Rectal smooth muscle tissue (tissue), 1 donor: ENCODE data around the gene TOB1.
A peak's percentile ranks its signal among the peaks of the same experiment; 100 is the strongest.
"Not testable (repeated sequence)": the region's sequence is repeated elsewhere in the genome, so short reads cannot be mapped to it uniquely, and the experiment has no call there.

Experiments
- H3K27ac ChIP-seq: one replicate; pipeline ENCODE4 v1.7.0; 2013; ENCODE audit warnings: low read depth, low read length, inconsistent platforms
- H3K27me3 ChIP-seq: one replicate; pipeline ENCODE4 v1.7.0; 2013; ENCODE audit warnings: low read length; ENCODE audit not compliant: control insufficient read depth, insufficient read depth
- H3K36me3 ChIP-seq: one replicate; pipeline ENCODE4 v1.7.0; 2013; ENCODE audit warnings: low read length; ENCODE audit not compliant: control insufficient read depth, insufficient read depth
- H3K4me1 ChIP-seq: one replicate; pipeline ENCODE4 v1.7.0; 2013; ENCODE audit warnings: low read length; ENCODE audit not compliant: control insufficient read depth, insufficient read depth
- H3K4me3 ChIP-seq: one replicate; pipeline ENCODE4 v1.7.0; 2013; ENCODE audit warnings: low read length
- H3K9ac ChIP-seq: one replicate; pipeline ENCODE4 v1.7.0; 2013; ENCODE audit warnings: low read length

Gene TOB1

GRCh38 chr17:50861822-50862528, 4.2 kb downstream of the TOB1 start:
- Histone ChIP-seq H3K36me3 (peaks cover 8% of the 10 kb centered on the region), H3K4me3 (peak overlapping the region; percentile 13), H3K9ac (no peak overlapping the region), H3K27me3 (no peaks in the 10 kb centered on the region), H3K4me1 (peaks cover 23% of the 10 kb centered on the region), H3K27ac (peak overlapping the region; percentile 48)

- no peaks in the 10 kb centered on the region for H3K27me3 ChIP-seq
- no peak overlapping the region for H3K4me3 ChIP-seq
- H3K4me1 ChIP-seq: peaks cover 23% of the 10 kb centered on the region
- peak overlapping the region; percentile 48 for H3K27ac ChIP-seq
- peaks cover 8% of the 10 kb centered on the region for H3K36me3 ChIP-seq
- no peak overlapping the region for H3K9ac ChIP-seq
These were observed 4.8 kb downstream of the TOB1 start for GRCh38 chr17:50861334-50861676.

- H3K4me1 ChIP-seq: peaks cover 23% of the 10 kb centered on the region
- H3K27me3 ChIP-seq, H3K27ac ChIP-seq, H3K36me3 ChIP-seq, H3K4me3 ChIP-seq, H3K9ac ChIP-seq: not testable (repeated sequence)
These were observed 6.4 kb downstream of the TOB1 start for GRCh38 chr17:50859727-50860126.

- H3K9ac ChIP-seq: no peak overlapping the region
- no peak overlapping the region for H3K27ac ChIP-seq
- H3K27me3 ChIP-seq: no peaks in the 10 kb centered on the region
- H3K36me3 ChIP-seq: peaks cover 8% of the 10 kb centered on the region
- H3K4me3 ChIP-seq: no peak overlapping the region
- peaks cover 22% of the 10 kb centered on the region for H3K4me1 ChIP-seq
These were observed 7.5 kb downstream of the TOB1 start for GRCh38 chr17:50858486-50859225.

- no peaks in the 10 kb centered on the region for H3K36me3 ChIP-seq
- no peak overlapping the region for H3K9ac ChIP-seq
- H3K27me3 ChIP-seq: no peaks in the 10 kb centered on the region
- H3K4me3 ChIP-seq: no peak overlapping the region
- H3K4me1 ChIP-seq: peaks cover 13% of the 10 kb centered on the region
- no peak overlapping the region for H3K27ac ChIP-seq
These were observed 9.7 kb downstream of the TOB1 start for GRCh38 chr17:50856431-50856830.

- H3K27ac ChIP-seq: no peak overlapping the region
- H3K36me3 ChIP-seq: no peaks in the 10 kb centered on the region
- H3K4me3 ChIP-seq: no peak overlapping the region
- H3K9ac ChIP-seq: no peak overlapping the region
- peaks cover 8% of the 10 kb centered on the region for H3K4me1 ChIP-seq
- H3K27me3 ChIP-seq: no peaks in the 10 kb centered on the region
These were observed 10.3 kb downstream of the TOB1 start for GRCh38 chr17:50855708-50856330.

- Histone ChIP-seq H3K4me3 (no peak overlapping the region), H3K27ac (no peak overlapping the region), H3K9ac (no peak overlapping the region), H3K4me1 (peaks cover 7% of the 10 kb centered on the region), H3K36me3 (no peaks in the 10 kb centered on the region), H3K27me3 (no peaks in the 10 kb centered on the region)
These were observed 12.4 kb downstream of the TOB1 start for GRCh38 chr17:50853781-50854180.

GRCh38 chr17:50853015-50853615, 13.0 kb downstream of the TOB1 start:
- peaks cover 7% of the 10 kb centered on the region for H3K4me1 ChIP-seq
- no peaks in the 10 kb centered on the region for H3K27me3 ChIP-seq
- H3K27ac ChIP-seq: no peak overlapping the region
- no peaks in the 10 kb centered on the region for H3K36me3 ChIP-seq
- H3K4me3 ChIP-seq: no peak overlapping the region
- H3K9ac ChIP-seq: no peak overlapping the region

- no peaks in the 10 kb centered on the region for H3K36me3 ChIP-seq
- no peak overlapping the region for H3K4me3 ChIP-seq
- no peaks in the 10 kb centered on the region for H3K27me3 ChIP-seq
- no peak overlapping the region for H3K27ac ChIP-seq
- peaks cover 7% of the 10 kb centered on the region for H3K4me1 ChIP-seq
- no peak overlapping the region for H3K9ac ChIP-seq
These were observed 15.5 kb downstream of the TOB1 start for GRCh38 chr17:50850640-50851039.

GRCh38 chr17:50848711-50849110, 17.4 kb downstream of the TOB1 start:
- no peaks in the 10 kb centered on the region for H3K36me3 ChIP-seq
- no peak overlapping the region for H3K27ac ChIP-seq
- H3K9ac ChIP-seq: no peak overlapping the region
- no peak overlapping the region for H3K4me3 ChIP-seq
- no peaks in the 10 kb centered on the region for H3K27me3 ChIP-seq
- H3K4me1 ChIP-seq: peaks cover 7% of the 10 kb centered on the region

- Histone ChIP-seq H3K36me3 (no peaks in the 10 kb centered on the region), H3K27ac (no peak overlapping the region), H3K27me3 (no peaks in the 10 kb centered on the region), H3K4me3 (no peak overlapping the region), H3K4me1 (peaks cover 7% of the 10 kb centered on the region), H3K9ac (no peak overlapping the region)
These were observed 18.1 kb downstream of the TOB1 start for GRCh38 chr17:50848039-50848438.

GRCh38 chr17:50847566-50847965, 18.6 kb downstream of the TOB1 start:
- Histone ChIP-seq H3K36me3 (no peaks in the 10 kb centered on the region), H3K27ac (no peak overlapping the region), H3K27me3 (no peaks in the 10 kb centered on the region), H3K9ac (no peak overlapping the region), H3K4me1 (peaks cover 4% of the 10 kb centered on the region), H3K4me3 (no peak overlapping the region)
